ENCODE measurements around the gene OTUD7B.
A peak's percentile ranks its signal among the peaks of the same experiment; 100 is the strongest.

OTUD7B gene

DNA sequence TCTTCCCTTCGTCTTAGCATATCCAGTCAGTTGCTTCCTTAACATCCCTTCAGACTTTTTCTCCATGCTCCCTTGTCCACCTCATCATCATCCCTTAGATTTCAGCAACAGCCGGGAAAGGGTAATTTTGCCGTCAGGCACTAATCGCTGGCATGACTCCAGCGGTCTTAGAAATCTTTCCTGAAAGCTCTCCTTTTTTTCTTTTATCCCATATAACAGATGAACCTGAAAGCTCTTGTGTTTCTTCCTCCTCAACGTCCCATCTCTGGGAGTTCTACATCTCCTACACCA, 121.6 kb downstream of the OTUD7B start:
- H3K27ac ChIP-seq (ENCODE audit: extremely low read depth, low read depth, low read length) = peak overlapping the region; percentile 72
- POLR2A ChIA-PET = interaction anchor here (2.6 to 4.0 kb wide), 4 partner anchors 40 to 298 kb away, joined by 6 to 48 read pairs (median 22); partner anchors contain the start of genes MTMR11 and SF3B4
- H3K36me3 ChIP-seq (ENCODE audit: control insufficient read depth in 2 of 2, insufficient read depth in 1 of 2, low read length in 2 of 2) = no peaks in the 10 kb centered on the region
- TF ChIP-seq ZNF596 (tag by site-specific recombination; IDR thresholded peaks at IDR 0.05) (no peak), RBAK (tag by site-specific recombination; IDR thresholded peaks at IDR 0.05) (no peak), ZNF366 (tag by site-specific recombination; conservative IDR thresholded peaks at IDR 0.05) (peak; percentile 17), ZNF169 (tag by site-specific recombination; IDR thresholded peaks at IDR 0.05) (no peak), BCL11B (tag by site-specific recombination; IDR thresholded peaks at IDR 0.05; ENCODE audit: low read depth) (no peak), ZNF394 (tag by site-specific recombination; IDR thresholded peaks at IDR 0.05; ENCODE audit: borderline replicate concordance) (no peak), BCL11A (tag by site-specific recombination; IDR thresholded peaks at IDR 0.05; ENCODE audit: low read depth) (no peak), IKZF3 (tag by site-specific recombination; IDR thresholded peaks at IDR 0.05) (0 out of 2 replicates have a peak, but pooled peaks have one; percentile 14), BCL6B (tag by site-specific recombination; IDR thresholded peaks at IDR 0.05) (peak; percentile 71; the same call in 1 of the 2 replicates), ZNF138 (tag by site-specific recombination; IDR thresholded peaks at IDR 0.05; ENCODE audit: borderline replicate concordance) (no peak), ZBTB48 (tag by site-specific recombination; IDR thresholded peaks at IDR 0.05) (peak; percentile 99), ZNF629 (tag by site-specific recombination; IDR thresholded peaks at IDR 0.05) (no peak)
- TF ChIP-seq, protein P1, sequence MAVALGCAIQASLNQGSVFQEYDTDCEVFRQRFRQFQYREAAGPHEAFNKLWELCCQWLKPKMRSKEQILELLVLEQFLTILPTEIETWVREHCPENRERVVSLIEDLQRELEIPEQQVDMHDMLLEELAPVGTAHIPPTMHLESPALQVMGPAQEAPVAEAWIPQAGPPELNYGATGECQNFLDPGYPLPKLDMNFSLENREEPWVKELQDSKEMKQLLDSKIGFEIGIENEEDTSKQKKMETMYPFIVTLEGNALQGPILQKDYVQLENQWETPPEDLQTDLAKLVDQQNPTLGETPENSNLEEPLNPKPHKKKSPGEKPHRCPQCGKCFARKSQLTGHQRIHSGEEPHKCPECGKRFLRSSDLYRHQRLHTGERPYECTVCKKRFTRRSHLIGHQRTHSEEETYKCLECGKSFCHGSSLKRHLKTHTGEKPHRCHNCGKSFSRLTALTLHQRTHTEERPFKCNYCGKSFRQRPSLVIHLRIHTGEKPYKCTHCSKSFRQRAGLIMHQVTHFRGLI (tag by site-specific recombination; IDR thresholded peaks at IDR 0.05) = no peak
- H3K9me3 ChIP-seq (ENCODE audit: control insufficient read depth, insufficient read depth, low read depth, low read length) = no peaks in the 10 kb centered on the region
- H3K4me3 ChIP-seq (ENCODE audit: low read depth, low read length) = peak overlapping the region; percentile 64
- 0 out of 2 replicates have a peak, but pooled peaks cover 2% of the 10 kb centered on the region for H3K4me1 ChIP-seq (ENCODE audit: control insufficient read depth, insufficient read depth, low read length)
- CTCF ChIA-PET = interaction anchor here (0.9 to 2.4 kb wide), 10 partner anchors 14 to 298 kb away, joined by 3 to 14 read pairs (median 4); partner anchors contain the start of gene OTUD7B

- Histone ChIP-seq H3K4me3 (ENCODE audit: low read depth, low read length) (peak overlapping the region; percentile 64), H3K4me1 (ENCODE audit: control insufficient read depth, insufficient read depth, low read length) (0 out of 2 replicates have a peak, but pooled peaks cover 2% of the 10 kb centered on the region), H3K36me3 (ENCODE audit: control insufficient read depth in 2 of 2, insufficient read depth in 1 of 2, low read length in 2 of 2) (no peaks in the 10 kb centered on the region), H3K27ac (ENCODE audit: extremely low read depth, low read depth, low read length) (peak overlapping the region; percentile 72), H3K9me3 (ENCODE audit: control insufficient read depth, insufficient read depth, low read depth, low read length) (no peaks in the 10 kb centered on the region)
- POLR2A ChIA-PET = interaction anchor here (0.6 to 4.0 kb wide), 21 partner anchors 10 to 476 kb away, joined by 3 to 48 read pairs (median 6); partner anchors contain the start of genes BOLA1, MTMR11, OTUD7B and RPRD2
- CTCF ChIA-PET = interaction anchor here (0.6 to 2.4 kb wide), 12 partner anchors 14 to 299 kb away, joined by 3 to 14 read pairs (median 4); partner anchors contain the start of gene OTUD7B
- TF ChIP-seq ZNF23 (tag by site-specific recombination; IDR thresholded peaks at IDR 0.05; ENCODE audit: borderline replicate concordance) = no peak
- no peak for TF ChIP-seq HOXC10 (CRISPR knock-in tag; IDR thresholded peaks at IDR 0.05)
- TF ChIP-seq ZNF19 (tag by site-specific recombination; IDR thresholded peaks at IDR 0.05; ENCODE audit: low read depth) = no peak
- no peak for TF ChIP-seq ZNF169 (tag by site-specific recombination; IDR thresholded peaks at IDR 0.05)
- no peak for TF ChIP-seq HOXD13 (CRISPR knock-in tag; IDR thresholded peaks at IDR 0.05; ENCODE audit: borderline replicate concordance)
- TF ChIP-seq ZNF10 (tag by site-specific recombination; IDR thresholded peaks at IDR 0.05) = no peak; the same call in 1 of the 2 replicates
- TF ChIP-seq, protein P2, sequence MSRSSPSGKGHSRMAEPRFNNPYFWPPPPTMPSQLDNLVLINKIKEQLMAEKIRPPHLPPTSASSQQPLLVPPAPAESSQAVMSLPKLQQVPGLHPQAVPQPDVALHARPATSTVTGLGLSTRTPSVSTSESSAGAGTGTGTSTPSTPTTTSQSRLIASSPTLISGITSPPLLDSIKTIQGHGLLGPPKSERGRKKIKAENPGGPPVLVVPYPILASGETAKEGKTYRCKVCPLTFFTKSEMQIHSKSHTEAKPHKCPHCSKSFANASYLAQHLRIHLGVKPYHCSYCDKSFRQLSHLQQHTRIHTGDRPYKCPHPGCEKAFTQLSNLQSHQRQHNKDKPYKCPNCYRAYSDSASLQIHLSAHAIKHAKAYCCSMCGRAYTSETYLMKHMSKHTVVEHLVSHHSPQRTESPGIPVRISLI (tag by site-specific recombination; IDR thresholded peaks at IDR 0.05) = no peak
- TF ChIP-seq ZNF473 (tag by site-specific recombination; IDR thresholded peaks at IDR 0.05) = no peak
- TF ChIP-seq MYNN (tag by site-specific recombination; IDR thresholded peaks at IDR 0.05; ENCODE audit: borderline replicate concordance) = no peak
- TF ChIP-seq, protein P3, sequence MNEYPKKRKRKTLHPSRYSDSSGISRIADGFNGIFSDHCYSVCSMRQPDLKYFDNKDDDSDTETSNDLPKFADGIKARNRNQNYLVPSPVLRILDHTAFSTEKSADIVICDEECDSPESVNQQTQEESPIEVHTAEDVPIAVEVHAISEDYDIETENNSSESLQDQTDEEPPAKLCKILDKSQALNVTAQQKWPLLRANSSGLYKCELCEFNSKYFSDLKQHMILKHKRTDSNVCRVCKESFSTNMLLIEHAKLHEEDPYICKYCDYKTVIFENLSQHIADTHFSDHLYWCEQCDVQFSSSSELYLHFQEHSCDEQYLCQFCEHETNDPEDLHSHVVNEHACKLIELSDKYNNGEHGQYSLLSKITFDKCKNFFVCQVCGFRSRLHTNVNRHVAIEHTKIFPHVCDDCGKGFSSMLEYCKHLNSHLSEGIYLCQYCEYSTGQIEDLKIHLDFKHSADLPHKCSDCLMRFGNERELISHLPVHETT (tag by site-specific recombination; IDR thresholded peaks at IDR 0.05) = 0 out of 2 replicates have a peak, but pooled peaks have one; percentile 60
- peak; percentile 69 for TF ChIP-seq KLF9 (tag by site-specific recombination; IDR thresholded peaks at IDR 0.05; ENCODE audit: low read depth)
- no peak for TF ChIP-seq ZNF514 (tag by site-specific recombination; IDR thresholded peaks at IDR 0.05)
- no peak for TF ChIP-seq AEBP2 (tag by site-specific recombination; IDR thresholded peaks at IDR 0.05; ENCODE audit: borderline replicate concordance)
- TF ChIP-seq ZBTB8A (tag by site-specific recombination; IDR thresholded peaks at IDR 0.05) = 0 out of 2 replicates have a peak, but pooled peaks have one; percentile 26
- TF ChIP-seq ZNF837 (tag by site-specific recombination; IDR thresholded peaks at IDR 0.05) = no peak
- no peak for TF ChIP-seq ZNF549 (tag by site-specific recombination; IDR thresholded peaks at IDR 0.05)
Measured at GRCh38 chr1:149888247-149888998, 122.1 kb downstream of the OTUD7B start.
